Measurements from ENCODE around the gene KANSL3.
A peak's percentile ranks its signal among the peaks of the same experiment; 100 is the strongest.
"Not testable (repeated sequence)": the region's sequence is repeated elsewhere in the genome, so short reads cannot be mapped to it uniquely, and the experiment has no call there.

Gene KANSL3

GRCh38 chr2:96556441-96557330, 81.4 kb downstream of the KANSL3 start:
- DNase-seq = peak; percentile 89

- no peak for DNase-seq
Measured at GRCh38 chr2:96555146-96555610, 82.9 kb downstream of the KANSL3 start.

GRCh38 chr2:96554293-96555145, 83.6 kb downstream of the KANSL3 start:
- DNase-seq = peak; percentile 64

GRCh38 chr2:96553957-96554292, 84.2 kb downstream of the KANSL3 start:
- not testable (repeated sequence) for DNase-seq

- no peak for DNase-seq
Measured at GRCh38 chr2:96553176-96553956, 84.7 kb downstream of the KANSL3 start.

GRCh38 chr2:96552315-96553175, 85.6 kb downstream of the KANSL3 start:
- DNase-seq = no peak

- DNase-seq = no peak
Measured at GRCh38 chr2:96551605-96552314, 86.4 kb downstream of the KANSL3 start.

- DNase-seq = no peak
Measured at GRCh38 chr2:96550787-96551604, 87.1 kb downstream of the KANSL3 start.

- DNase-seq = no peak
Measured at GRCh38 chr2:96549967-96550786, 87.9 kb downstream of the KANSL3 start.

- DNase-seq = no peak
Measured at GRCh38 chr2:96549466-96549785, 88.7 kb downstream of the KANSL3 start.

GRCh38 chr2:96548558-96549465, 89.3 kb downstream of the KANSL3 start:
- DNase-seq = no peak

GRCh38 chr2:96547731-96548171, 90.4 kb downstream of the KANSL3 start:
- no peak for DNase-seq

GRCh38 chr2:96547203-96547641, 90.9 kb downstream of the KANSL3 start:
- DNase-seq = no peak

GRCh38 chr2:96546797-96547196, 91.3 kb downstream of the KANSL3 start:
- no peak for DNase-seq

GRCh38 chr2:96546321-96546720, 91.8 kb downstream of the KANSL3 start:
- no peak for DNase-seq

All from stimulated activated CD4-positive, alpha-beta T cell treated with anti-CD3 and anti-CD28 coated beads, Interleukin-1b, Interleukin-23, amount 100 ng/mL, for 48 hours (primary cell).